ENCODE measurements around the gene CTDSPL2.

Gene CTDSPL2

GRCh38 chr15:44574734-44575133, 147.3 kb downstream of the CTDSPL2 start:
- POLR2A ChIA-PET, result no interaction called here
- DNase-seq (ENCODE audit: extremely low spot score), result no peak
- CTCF ChIA-PET, result interaction anchor here (1.2 to 6.0 kb wide), 2 partner anchors 162 to 181 kb away, joined by 4 to 50 read pairs; partner anchors contain the start of gene TRIM69
- TF ChIP-seq CTCF (IDR thresholded peaks at IDR 0.05; ENCODE audit: control extremely low read depth, extremely low read depth, low read depth, missing control alignments), result no peak

Measured in GM10248 (cell line).